MM.1S (cell line): ENCODE measurements around the gene TBL1X.

Experiments
- DNase-seq: peaks from one replicate; pipeline ENCODE4 v3.0.0-alpha.2; 2015
- H2AFZ ChIP-seq: fragments of 300-600 bp; sonication (generic); 2 replicates; pipeline ENCODE4 v1.6.0; 2016; ENCODE audit warnings: antibody characterized with exemption, low read length
- H3F3A ChIP-seq: fragments of 300-600 bp; sonication (generic); 2 replicates; pipeline ENCODE4 v1.6.1; 2016; ENCODE audit warnings: mild to moderate bottlenecking, antibody characterized with exemption, low read length, moderate library complexity, mixed read lengths; ENCODE audit not compliant: insufficient read depth
- H3K27ac ChIP-seq: fragments of 300-600 bp; sonication (generic); 2 replicates; pipeline ENCODE4 v1.5.1; 2016; ENCODE audit warnings: mild to moderate bottlenecking, low read length
- H3K27me3 ChIP-seq: fragments of 300-600 bp; sonication (generic); replicated peaks from 2 replicates; pipeline ENCODE4 v1.6.0; 2016; ENCODE audit warnings: low read length; ENCODE audit not compliant: insufficient read depth
- H3K36me3 ChIP-seq: fragments of 300-600 bp; sonication (generic); replicated peaks from 2 replicates; pipeline ENCODE4 v1.6.1; 2016; ENCODE audit warnings: mild to moderate bottlenecking, low read length, mixed read lengths; ENCODE audit not compliant: insufficient read depth
- H3K4me1 ChIP-seq: fragments of 300-600 bp; sonication (generic); 2 replicates; pipeline ENCODE4 v1.6.1; 2016; ENCODE audit warnings: low read length, mixed read lengths
- H3K4me2 ChIP-seq: fragments of 300-600 bp; sonication (generic); 2 replicates; pipeline ENCODE4 v1.6.0; 2016; ENCODE audit warnings: low read depth, low read length
- H3K4me3 ChIP-seq: fragments of 300-600 bp; sonication (generic); 2 replicates; pipeline ENCODE4 v1.5.1; 2016; ENCODE audit warnings: low read length, mixed read lengths
- H3K79me2 ChIP-seq: fragments of 300-600 bp; sonication (generic); 2 replicates; pipeline ENCODE4 v1.6.1; 2016; ENCODE audit warnings: mixed run types, low read length, mixed read lengths
- H3K9ac ChIP-seq: fragments of 300-600 bp; sonication (generic); 2 replicates; pipeline ENCODE4 v1.6.1; 2016; ENCODE audit warnings: low read length, mixed read lengths
- H3K9me2 ChIP-seq: fragments of 300-600 bp; sonication (generic); replicated peaks from 2 replicates; pipeline ENCODE4 v1.6.1; 2016; ENCODE audit warnings: mild to moderate bottlenecking, low read length, mixed read lengths; ENCODE audit not compliant: insufficient read depth
- H3K9me3 ChIP-seq: fragments of 300-600 bp; sonication (generic); replicated peaks from 2 replicates; pipeline ENCODE4 v1.6.1; 2016; ENCODE audit warnings: mild to moderate bottlenecking, low read length, mixed read lengths; ENCODE audit not compliant: insufficient read depth
- H4K20me1 ChIP-seq: fragments of 300-600 bp; sonication (generic); 2 replicates; pipeline ENCODE4 v1.6.1; 2016; ENCODE audit warnings: mild to moderate bottlenecking, low read length, moderate library complexity, mixed read lengths; ENCODE audit not compliant: insufficient read depth
- EZH2 ChIP-seq: fragments of 300-600 bp; sonication (generic); optimal IDR thresholded peaks from 2 replicates; pipeline ENCODE3; 2017; ENCODE audit warnings: low read depth, mild to moderate bottlenecking, antibody characterized with exemption, low read length, mixed read lengths
- EZH2phosphoT487 ChIP-seq: fragments of 300-600 bp; sonication (generic); IDR thresholded peaks from 2 replicates; pipeline ENCODE4 v1.6.1; 2018; ENCODE audit warnings: antibody characterized with exemption, low read length
- TF ChIP-seq, protein P1 (sequence below): fragments of 300-600 bp; sonication (generic); IDR thresholded peaks from 2 replicates; pipeline ENCODE4 v1.5.1; 2016; ENCODE audit warnings: antibody characterized with exemption, low read length, mixed read lengths

Gene TBL1X

GRCh38 chrX:9789555-9789954 lies 324.7 kb downstream of the TBL1X start:
- H3K4me3 ChIP-seq: no peak overlapping the region
- H3K9ac ChIP-seq: no peak overlapping the region
- no peak for TF ChIP-seq EZH2
- no peak for TF ChIP-seq EZH2phosphoT487
- TF ChIP-seq, protein P1, sequence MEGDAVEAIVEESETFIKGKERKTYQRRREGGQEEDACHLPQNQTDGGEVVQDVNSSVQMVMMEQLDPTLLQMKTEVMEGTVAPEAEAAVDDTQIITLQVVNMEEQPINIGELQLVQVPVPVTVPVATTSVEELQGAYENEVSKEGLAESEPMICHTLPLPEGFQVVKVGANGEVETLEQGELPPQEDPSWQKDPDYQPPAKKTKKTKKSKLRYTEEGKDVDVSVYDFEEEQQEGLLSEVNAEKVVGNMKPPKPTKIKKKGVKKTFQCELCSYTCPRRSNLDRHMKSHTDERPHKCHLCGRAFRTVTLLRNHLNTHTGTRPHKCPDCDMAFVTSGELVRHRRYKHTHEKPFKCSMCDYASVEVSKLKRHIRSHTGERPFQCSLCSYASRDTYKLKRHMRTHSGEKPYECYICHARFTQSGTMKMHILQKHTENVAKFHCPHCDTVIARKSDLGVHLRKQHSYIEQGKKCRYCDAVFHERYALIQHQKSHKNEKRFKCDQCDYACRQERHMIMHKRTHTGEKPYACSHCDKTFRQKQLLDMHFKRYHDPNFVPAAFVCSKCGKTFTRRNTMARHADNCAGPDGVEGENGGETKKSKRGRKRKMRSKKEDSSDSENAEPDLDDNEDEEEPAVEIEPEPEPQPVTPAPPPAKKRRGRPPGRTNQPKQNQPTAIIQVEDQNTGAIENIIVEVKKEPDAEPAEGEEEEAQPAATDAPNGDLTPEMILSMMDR: no peak
- H3K36me3 ChIP-seq: no peaks in the 10 kb centered on the region
- no peaks in the 10 kb centered on the region for H3K4me1 ChIP-seq
- no peaks in the 10 kb centered on the region for H3F3A ChIP-seq
- no peak overlapping the region for H3K27ac ChIP-seq
- H3K79me2 ChIP-seq: no peaks in the 10 kb centered on the region
- no peaks in the 10 kb centered on the region for H3K9me3 ChIP-seq
- no peak overlapping the region for H2AFZ ChIP-seq
- H3K27me3 ChIP-seq: peaks cover 23% of the 10 kb centered on the region
- DNase-seq: no peak
- H4K20me1 ChIP-seq: no peaks in the 10 kb centered on the region
- no peaks in the 10 kb centered on the region for H3K9me2 ChIP-seq
- no peak overlapping the region for H3K4me2 ChIP-seq
